K562 (cell line): ENCODE measurements around the gene SLC35A4.

ENCODE experiments used
- BRCA1 ChIP-seq, 2 experiments: fragments of 450-650 bp in 1 of 2; sonication (generic) in 1 of 2; formaldehyde crosslinking in 1 of 2; IDR thresholded peaks; 2 replicates each; pipeline versions ENCODE4 v1.5.0 to v1.6.1; 2017 to 2020; ENCODE audit warnings: mild to moderate bottlenecking in 1 of 2, missing genetic modification reagents in 1 of 2
- DACH1 ChIP-seq: fragments of 450-650 bp; IDR thresholded peaks from 2 replicates; pipeline ENCODE4 v1.6.1; 2018; ENCODE audit not compliant: partially characterized antibody
- EZH2 ChIP-seq: IDR thresholded peaks from 2 replicates; pipeline ENCODE4 v1.6.1; 2012; ENCODE audit warnings: low read depth, mild to moderate bottlenecking, inconsistent platforms, low read length, borderline replicate concordance
- RAD21 ChIP-seq, 2 experiments: fragments of 250-450 bp in 1 of 2; fragments of 450-650 bp in 1 of 2; sonication (Bioruptor Pico) in 1 of 2; formaldehyde crosslinking in 1 of 2; IDR thresholded peaks in 1 of 2; conservative IDR thresholded peaks in 1 of 2; 2 replicates each; pipeline versions ENCODE4 v1.4.0 to v1.8.0; 2020 to 2022; ENCODE audit warnings: mild to moderate bottlenecking in 2 of 2, moderate library complexity in 1 of 2
- SMC3 ChIP-seq: conservative IDR thresholded peaks from 2 replicates; pipeline ENCODE4 v1.6.1; 2011; ENCODE audit warnings: low read depth, low read length, improper control_type of control experiment; ENCODE audit not compliant: insufficient read depth
- ZFPM2 ChIP-seq: fragments of 250-450 bp; sonication (Bioruptor Pico); IDR thresholded peaks from 2 replicates; pipeline ENCODE4 v1.5.1; 2022; ENCODE audit warnings: mild to moderate bottlenecking
- TF ChIP-seq, protein P1 (sequence below), 3 experiments: IDR thresholded peaks in 2 of 3; conservative IDR thresholded peaks in 1 of 3; 2 replicates each; pipeline ENCODE4 v1.5.1; 2011 to 2012; ENCODE audit warnings: low read length in 3 of 3, mild to moderate bottlenecking in 3 of 3, control low read depth in 2 of 3, improper control_type of control experiment in 1 of 3, inconsistent platforms in 1 of 3, low read depth in 1 of 3, mixed read lengths in 1 of 3, moderate library complexity in 1 of 3; ENCODE audit not compliant: insufficient read depth in 2 of 3
- TF ChIP-seq, protein P2 (sequence below): IDR thresholded peaks from 2 replicates; pipeline ENCODE4 v1.6.1; 2016; ENCODE audit warnings: missing genetic modification characterization, missing compliant biosample characterization
- TF ChIP-seq, protein P3 (sequence below), 2 experiments: fragments of 450-650 bp in 1 of 2; sonication (generic) in 1 of 2; formaldehyde crosslinking in 1 of 2; IDR thresholded peaks in 1 of 2; conservative IDR thresholded peaks in 1 of 2; 2 replicates each; pipeline versions ENCODE4 v1.6.1 to v1.8.1; 2016 to 2023; ENCODE audit warnings: mild to moderate bottlenecking in 2 of 2, moderate library complexity in 2 of 2, inconsistent platforms in 1 of 2, missing genetic modification reagents in 1 of 2

GRCh38 chr5:140608722-140609121, 44.1 kb downstream of the SLC35A4 start:
- TF ChIP-seq SMC3 (no peak), EZH2 (no peak), DACH1 (no peak), ZFPM2 (CRISPR knock-in tag) (no peak), RAD21 (CRISPR knock-in tag; conservative IDR thresholded peaks at IDR 0.05 in 1 of 2, IDR thresholded peaks at IDR 0.05 in 1 of 2) (no peak), BRCA1 (IDR thresholded peaks at IDR 0.05) (no peak), BRCA1 (CRISPR knock-in tag; IDR thresholded peaks at IDR 0.05) (no peak)
- TF ChIP-seq, protein P1, sequence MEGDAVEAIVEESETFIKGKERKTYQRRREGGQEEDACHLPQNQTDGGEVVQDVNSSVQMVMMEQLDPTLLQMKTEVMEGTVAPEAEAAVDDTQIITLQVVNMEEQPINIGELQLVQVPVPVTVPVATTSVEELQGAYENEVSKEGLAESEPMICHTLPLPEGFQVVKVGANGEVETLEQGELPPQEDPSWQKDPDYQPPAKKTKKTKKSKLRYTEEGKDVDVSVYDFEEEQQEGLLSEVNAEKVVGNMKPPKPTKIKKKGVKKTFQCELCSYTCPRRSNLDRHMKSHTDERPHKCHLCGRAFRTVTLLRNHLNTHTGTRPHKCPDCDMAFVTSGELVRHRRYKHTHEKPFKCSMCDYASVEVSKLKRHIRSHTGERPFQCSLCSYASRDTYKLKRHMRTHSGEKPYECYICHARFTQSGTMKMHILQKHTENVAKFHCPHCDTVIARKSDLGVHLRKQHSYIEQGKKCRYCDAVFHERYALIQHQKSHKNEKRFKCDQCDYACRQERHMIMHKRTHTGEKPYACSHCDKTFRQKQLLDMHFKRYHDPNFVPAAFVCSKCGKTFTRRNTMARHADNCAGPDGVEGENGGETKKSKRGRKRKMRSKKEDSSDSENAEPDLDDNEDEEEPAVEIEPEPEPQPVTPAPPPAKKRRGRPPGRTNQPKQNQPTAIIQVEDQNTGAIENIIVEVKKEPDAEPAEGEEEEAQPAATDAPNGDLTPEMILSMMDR (IDR thresholded peaks at IDR 0.05 in 2 of 3, conservative IDR thresholded peaks at IDR 0.05 in 1 of 3; ENCODE audit: insufficient read depth in 2 of 3, low read depth in 1 of 3, low read length in 3 of 3) = no peak
- TF ChIP-seq, protein P2, sequence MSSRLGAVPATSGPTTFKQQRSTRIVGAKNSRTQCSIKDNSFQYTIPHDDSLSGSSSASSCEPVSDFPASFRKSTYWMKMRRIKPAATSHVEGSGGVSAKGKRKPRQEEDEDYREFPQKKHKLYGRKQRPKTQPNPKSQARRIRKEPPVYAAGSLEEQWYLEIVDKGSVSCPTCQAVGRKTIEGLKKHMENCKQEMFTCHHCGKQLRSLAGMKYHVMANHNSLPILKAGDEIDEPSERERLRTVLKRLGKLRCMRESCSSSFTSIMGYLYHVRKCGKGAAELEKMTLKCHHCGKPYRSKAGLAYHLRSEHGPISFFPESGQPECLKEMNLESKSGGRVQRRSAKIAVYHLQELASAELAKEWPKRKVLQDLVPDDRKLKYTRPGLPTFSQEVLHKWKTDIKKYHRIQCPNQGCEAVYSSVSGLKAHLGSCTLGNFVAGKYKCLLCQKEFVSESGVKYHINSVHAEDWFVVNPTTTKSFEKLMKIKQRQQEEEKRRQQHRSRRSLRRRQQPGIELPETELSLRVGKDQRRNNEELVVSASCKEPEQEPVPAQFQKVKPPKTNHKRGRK (tag) = no peak
- TF ChIP-seq, protein P3, sequence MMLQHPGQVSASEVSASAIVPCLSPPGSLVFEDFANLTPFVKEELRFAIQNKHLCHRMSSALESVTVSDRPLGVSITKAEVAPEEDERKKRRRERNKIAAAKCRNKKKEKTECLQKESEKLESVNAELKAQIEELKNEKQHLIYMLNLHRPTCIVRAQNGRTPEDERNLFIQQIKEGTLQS (IDR thresholded peaks at IDR 0.05) = no peak
- TF ChIP-seq, protein P3 (CRISPR knock-in tag; conservative IDR thresholded peaks at IDR 0.05) = no peak
